B cell (primary cell): ENCODE results near the gene NCOR1. TPM values are rescaled to one million over a fixed set of nuclear protein-coding genes. Genes with fewer than 3 reads are reported as not detected.

Source experiments
- polyA plus RNA-seq: library from polyadenylated mRNA; depleted of rRNA; stranded (reverse); fragments of >200 nt; gene quantifications from 2 replicates; pipeline ENCODE4 v1.2.3, GENCODE V29; 2012
- small RNA-seq: library from RNA; depleted of rRNA; stranded (forward); fragments of <200 nt; gene quantifications from one replicate; pipeline ENCODE3, GENCODE V24; 2012; ENCODE audit warnings: low replicate concordance, low read depth; ENCODE audit not compliant: insufficient read length
- total RNA-seq, 2 donors: library from RNA; stranded (reverse); fragments of 120-200 nt in 1 of 2; gene quantifications; 1 replicate in 1 of 2; 2 replicates in 1 of 2; pipeline versions ENCODE4 v1.2.3 to v1.2.4, GENCODE V29; 2013 to 2022

NCOR1 gene
- total and polyA plus RNA-seq, 2 donors (not counting 1 experiment from before 2014, with no cell fraction given): 46.3 to 217 TPM

Small RNAs within 50 kb of the gene (small RNA-seq; reads per million reads assigned to genes)
- gene RNU6-314P (not detected), gene RNU6-862P (not detected)

Other genes with a start within 250 kb of the NCOR1 start
- 25.1 and 27.7 TPM in 2 replicates for gene ZSWIM7, start 215.8 kb downstream of the NCOR1 start, total RNA-seq
- gene ZSWIM7, start 215.8 kb downstream of the NCOR1 start, polyA plus RNA-seq: 34.6 and 39.3 TPM in 2 replicates
- 38.5 and 39.9 TPM in 2 replicates for gene TTC19, start 215.7 kb downstream of the NCOR1 start, total RNA-seq
- gene TTC19, start 215.7 kb downstream of the NCOR1 start, polyA plus RNA-seq: 8.2 and 9.6 TPM in 2 replicates
- gene PIGL, start 1.7 kb upstream of the NCOR1 start, total RNA-seq: 84.6 and 86.7 TPM in 2 replicates
- gene PIGL, start 1.7 kb upstream of the NCOR1 start, polyA plus RNA-seq: 88.2 and 93.9 TPM in 2 replicates
- 15.8 and 17.7 TPM in 2 replicates for gene CENPV, start 137.9 kb upstream of the NCOR1 start, total RNA-seq
- gene CENPV, start 137.9 kb upstream of the NCOR1 start, polyA plus RNA-seq: 23.1 and 28.1 TPM in 2 replicates
- gene UBB, start 165.6 kb upstream of the NCOR1 start, total RNA-seq: 765 and 769 TPM in 2 replicates
- gene UBB, start 165.6 kb upstream of the NCOR1 start, polyA plus RNA-seq: 1,656 and 1,866 TPM in 2 replicates
- gene TRPV2, start 200.0 kb upstream of the NCOR1 start, total RNA-seq: 58.6 TPM in 2 replicates
- 85.6 and 89.0 TPM in 2 replicates for gene TRPV2, start 200.0 kb upstream of the NCOR1 start, polyA plus RNA-seq